Suprapubic skin (tissue), 4 donors: ENCODE results near the gene FBXO36. TPM values are rescaled to one million over a fixed set of nuclear protein-coding genes. Genes with fewer than 3 reads are reported as not detected.
A peak's percentile ranks its signal among the peaks of the same experiment; 100 is the strongest.

Experiments used
- DNase-seq, 2 donors: peaks; one replicate each; pipeline ENCODE4 v3.0.0-alpha.2; 2019; ENCODE audit warnings: low spot score in 2 of 2
- H3K27ac ChIP-seq: fragments of 200-600 bp; sonication (generic); one replicate; pipeline ENCODE4 v1.5.1; 2019
- H3K27me3 ChIP-seq: fragments of 200-600 bp; sonication (generic); one replicate; pipeline ENCODE4 v1.5.1; 2019
- H3K36me3 ChIP-seq: fragments of 200-600 bp; sonication (generic); one replicate; pipeline ENCODE4 v1.5.1; 2019
- H3K4me1 ChIP-seq: fragments of 200-600 bp; sonication (generic); one replicate; pipeline ENCODE4 v1.5.1; 2019
- H3K4me3 ChIP-seq: fragments of 200-600 bp; sonication (generic); one replicate; pipeline ENCODE4 v1.5.1; 2019; ENCODE audit warnings: mild to moderate bottlenecking
- H3K9me3 ChIP-seq: fragments of 200-600 bp; sonication (generic); one replicate; pipeline ENCODE4 v1.5.1; 2019
- EP300 ChIP-seq: sonication (generic); formaldehyde crosslinking; IDR thresholded peaks from one replicate; pipeline ENCODE4 v1.6.1; 2017; ENCODE audit warnings: antibody characterized with exemption
- POLR2A ChIP-seq, 2 donors: fragments of 450-650 bp; IDR thresholded peaks; one replicate each; pipeline ENCODE4 v1.6.1; 2017; ENCODE audit warnings: antibody characterized with exemption in 2 of 2, mild to moderate bottlenecking in 2 of 2, moderate library complexity in 2 of 2
- POLR2AphosphoS5 ChIP-seq, 3 donors: sonication (generic); formaldehyde crosslinking; IDR thresholded peaks; one replicate each; pipeline ENCODE4 v1.6.1; 2017; ENCODE audit warnings: antibody characterized with exemption in 3 of 3
- WGBS: methylation state at CpG from one replicate; pipeline ENCODE4 v1.1.5; 2018; 5-methylcytosine and 5-hydroxymethylcytosine counted together
- total RNA-seq, 4 donors: library from RNA; depleted of rRNA; stranded (reverse); fragments of >200 nt; gene quantifications; one replicate each; pipeline ENCODE4 v1.1.0, GENCODE V29; 2016
- TF ChIP-seq, protein P1 (sequence below), 2 donors: fragments of 200-600 bp in 1 of 2; fragments of 450-650 bp in 1 of 2; sonication (generic) in 1 of 2; IDR thresholded peaks; one replicate each; pipeline ENCODE4 v1.5.1; 2016 to 2019; ENCODE audit warnings: antibody characterized with exemption in 2 of 2, mild to moderate bottlenecking in 1 of 2, moderate library complexity in 1 of 2

FBXO36 gene, protein sequence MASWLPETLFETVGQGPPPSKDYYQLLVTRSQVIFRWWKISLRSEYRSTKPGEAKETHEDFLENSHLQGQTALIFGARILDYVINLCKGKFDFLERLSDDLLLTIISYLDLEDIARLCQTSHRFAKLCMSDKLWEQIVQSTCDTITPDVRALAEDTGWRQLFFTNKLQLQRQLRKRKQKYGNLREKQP
- total RNA-seq, result 1 to 10 TPM; 4.5 to 8.4 (median 5.9) TPM

DNA sequence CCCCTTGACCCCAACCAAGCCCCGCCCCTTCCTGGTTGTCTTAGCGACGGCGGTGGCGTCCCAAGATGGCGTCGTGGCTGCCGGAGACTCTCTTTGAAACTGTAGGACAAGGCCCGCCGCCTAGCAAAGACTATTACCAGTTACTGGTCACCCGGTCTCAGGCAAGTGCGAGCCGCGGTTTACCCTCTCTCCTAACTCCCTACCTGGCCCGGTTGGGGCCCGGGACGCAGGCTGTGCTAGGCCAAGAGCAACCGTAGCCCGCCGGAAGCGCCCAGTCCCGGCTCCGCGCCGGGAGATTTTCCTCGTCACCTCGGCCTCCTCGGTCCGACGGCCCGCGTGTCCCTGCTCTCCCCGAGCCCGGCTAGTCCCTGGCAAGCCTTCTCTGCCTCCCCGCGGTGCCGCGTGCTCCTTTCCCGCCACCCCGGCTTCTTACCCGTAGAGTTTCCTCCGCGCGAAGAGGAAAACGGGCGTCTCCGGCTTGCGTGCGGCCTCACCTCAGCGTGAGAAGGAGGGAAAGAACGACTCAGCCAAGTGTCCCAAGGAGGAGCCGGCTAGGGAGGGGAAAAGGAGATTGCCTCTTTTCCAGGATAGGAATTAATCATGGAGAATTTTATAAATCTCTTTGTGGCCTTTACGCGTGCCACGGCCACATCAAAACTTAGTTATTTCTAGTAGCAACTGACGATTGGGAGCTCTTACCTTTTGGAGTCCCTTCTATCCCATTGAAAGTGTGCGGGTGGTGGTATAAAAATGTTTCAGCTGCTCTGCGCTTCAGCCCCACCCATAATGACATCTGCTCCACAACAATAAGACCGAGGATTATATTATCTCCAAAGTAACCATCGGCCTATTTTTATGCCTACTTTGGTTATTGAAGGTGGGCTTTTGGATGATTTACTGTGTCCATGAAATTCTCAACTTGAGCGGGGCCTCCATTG, at the start of gene FBXO36:
TSS of gene FBXO36 (plus strand) at position 55 of the 938 bp plus-strand sequence. CDS start at position 66, 11 bp downstream.
- Histone ChIP-seq H3K9me3 (no peaks in the 10 kb centered on the region), H3K4me3 (peak within 1 kb of the TSS; percentile 98), H3K36me3 (no peaks in the 10 kb centered on the region), H3K4me1 (peaks cover 38% of the 10 kb centered on the region), H3K27ac (peak within 1 kb of the TSS; percentile 96), H3K27me3 (no peaks in the 10 kb centered on the region)
- 1% methylated on average over 46 of the region's 61 CpGs for WGBS
- TF ChIP-seq POLR2AphosphoS5 (IDR thresholded peaks at IDR 0.05), result no peak
- TF ChIP-seq EP300, result no peak
- TF ChIP-seq, protein P1, sequence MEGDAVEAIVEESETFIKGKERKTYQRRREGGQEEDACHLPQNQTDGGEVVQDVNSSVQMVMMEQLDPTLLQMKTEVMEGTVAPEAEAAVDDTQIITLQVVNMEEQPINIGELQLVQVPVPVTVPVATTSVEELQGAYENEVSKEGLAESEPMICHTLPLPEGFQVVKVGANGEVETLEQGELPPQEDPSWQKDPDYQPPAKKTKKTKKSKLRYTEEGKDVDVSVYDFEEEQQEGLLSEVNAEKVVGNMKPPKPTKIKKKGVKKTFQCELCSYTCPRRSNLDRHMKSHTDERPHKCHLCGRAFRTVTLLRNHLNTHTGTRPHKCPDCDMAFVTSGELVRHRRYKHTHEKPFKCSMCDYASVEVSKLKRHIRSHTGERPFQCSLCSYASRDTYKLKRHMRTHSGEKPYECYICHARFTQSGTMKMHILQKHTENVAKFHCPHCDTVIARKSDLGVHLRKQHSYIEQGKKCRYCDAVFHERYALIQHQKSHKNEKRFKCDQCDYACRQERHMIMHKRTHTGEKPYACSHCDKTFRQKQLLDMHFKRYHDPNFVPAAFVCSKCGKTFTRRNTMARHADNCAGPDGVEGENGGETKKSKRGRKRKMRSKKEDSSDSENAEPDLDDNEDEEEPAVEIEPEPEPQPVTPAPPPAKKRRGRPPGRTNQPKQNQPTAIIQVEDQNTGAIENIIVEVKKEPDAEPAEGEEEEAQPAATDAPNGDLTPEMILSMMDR (IDR thresholded peaks at IDR 0.05), result no peak
- TF ChIP-seq POLR2A (IDR thresholded peaks at IDR 0.05), result no peak
- DNase-seq, result peak in 1 of 2 donors; percentile 94

DNA sequence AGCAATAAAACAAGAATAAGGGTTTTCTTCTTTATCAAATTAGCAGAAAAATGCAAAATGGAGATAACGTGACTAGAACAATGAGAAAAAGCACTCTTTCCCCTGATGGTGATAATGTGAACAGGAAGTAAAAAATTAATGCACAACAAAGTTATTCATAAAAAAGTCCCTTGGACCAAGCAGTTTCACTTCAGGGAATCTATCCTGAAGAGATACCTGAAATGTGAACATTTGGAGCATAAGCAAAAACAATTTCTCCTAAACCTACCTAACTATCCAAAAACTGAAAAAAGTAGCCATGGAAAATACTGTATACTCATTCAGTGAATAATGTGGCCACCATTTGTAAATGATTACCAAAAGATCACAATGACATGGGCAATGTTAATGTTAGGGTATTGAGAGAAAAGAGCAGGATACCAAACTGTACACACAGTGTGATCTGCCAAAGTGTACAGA, 49.2 kb upstream of the FBXO36 start:
- Histone ChIP-seq H3K27ac (no peak overlapping the region), H3K4me3 (no peak overlapping the region), H3K36me3 (peaks cover 20% of the 10 kb centered on the region), H3K9me3 (no peaks in the 10 kb centered on the region), H3K27me3 (no peaks in the 10 kb centered on the region), H3K4me1 (peaks cover 5% of the 10 kb centered on the region)
- TF ChIP-seq POLR2A (IDR thresholded peaks at IDR 0.05), result no peak
- TF ChIP-seq POLR2AphosphoS5 (IDR thresholded peaks at IDR 0.05), result no peak
- TF ChIP-seq, protein P1 (IDR thresholded peaks at IDR 0.05), result no peak
- no peak for TF ChIP-seq EP300
- DNase-seq, result no peak
- 41% methylated on average over 1 of the region's 1 CpG for WGBS

DNA sequence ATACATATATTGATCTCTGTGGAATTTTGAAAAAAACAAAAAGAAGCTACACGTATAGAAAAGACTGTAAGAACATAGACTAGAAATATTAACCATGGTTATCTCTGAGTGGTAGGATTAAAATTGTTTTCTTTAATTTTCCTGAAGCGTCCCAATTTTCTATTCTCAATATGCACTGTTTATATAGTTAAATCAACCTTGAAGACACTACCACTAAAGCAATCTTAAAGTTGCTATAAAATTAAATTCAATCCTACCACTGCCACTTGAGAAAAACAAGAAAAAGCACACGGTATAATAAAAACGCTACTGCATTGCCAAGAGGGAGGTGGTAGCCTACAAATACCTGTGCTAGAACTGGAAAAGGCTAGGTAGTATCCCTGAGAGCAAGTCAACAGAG, 47.7 kb upstream of the FBXO36 start:
- no peak for DNase-seq
- H3K4me1 ChIP-seq, result peaks cover 5% of the 10 kb centered on the region
- peaks cover 34% of the 10 kb centered on the region for H3K36me3 ChIP-seq
- no peaks in the 10 kb centered on the region for H3K9me3 ChIP-seq
- H3K27me3 ChIP-seq, result no peaks in the 10 kb centered on the region
- TF ChIP-seq, protein P1 (IDR thresholded peaks at IDR 0.05), result no peak
- no peak for TF ChIP-seq POLR2AphosphoS5 (IDR thresholded peaks at IDR 0.05)
- no peak for TF ChIP-seq POLR2A (IDR thresholded peaks at IDR 0.05)
- TF ChIP-seq EP300, result no peak
- 80% methylated on average over 4 of the region's 4 CpGs for WGBS
- H3K4me3 ChIP-seq, result no peak overlapping the region
- H3K27ac ChIP-seq, result no peak overlapping the region

DNA sequence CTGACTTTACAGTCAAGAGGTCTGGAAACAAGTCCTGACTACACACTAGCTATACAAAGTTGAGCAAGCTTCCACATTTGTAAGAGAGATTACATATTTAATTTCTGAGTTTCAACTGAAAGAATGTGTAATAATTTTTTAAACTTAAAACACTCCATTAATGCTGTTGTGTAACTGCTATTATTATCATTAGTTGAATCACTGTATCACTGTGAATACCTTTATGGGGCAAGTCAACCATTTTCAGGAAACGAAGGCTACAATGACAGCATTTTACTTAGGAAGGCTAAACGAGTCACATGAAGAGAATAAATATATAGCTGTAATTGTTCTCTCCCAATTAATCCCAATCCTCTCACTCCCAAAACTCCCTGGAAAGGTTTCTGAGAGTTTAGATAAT, 46.8 kb upstream of the FBXO36 start:
- no peaks in the 10 kb centered on the region for H3K27me3 ChIP-seq
- TF ChIP-seq POLR2AphosphoS5 (IDR thresholded peaks at IDR 0.05), result no peak
- TF ChIP-seq POLR2A (IDR thresholded peaks at IDR 0.05), result no peak
- TF ChIP-seq, protein P1 (IDR thresholded peaks at IDR 0.05), result no peak
- no peak for TF ChIP-seq EP300
- no peaks in the 10 kb centered on the region for H3K9me3 ChIP-seq
- H3K4me3 ChIP-seq, result no peak overlapping the region
- peaks cover 5% of the 10 kb centered on the region for H3K4me1 ChIP-seq
- 88% methylated on average over 2 of the region's 2 CpGs for WGBS
- H3K27ac ChIP-seq, result no peak overlapping the region
- H3K36me3 ChIP-seq, result peaks cover 40% of the 10 kb centered on the region
- DNase-seq, result no peak
